ENCODE data around the gene B3GNT4. TPM values are rescaled to one million over a fixed set of nuclear protein-coding genes. Genes with fewer than 3 reads are reported as not detected.
A peak's percentile ranks its signal among the peaks of the same experiment; 100 is the strongest.

B3GNT4 gene
- total and polyA plus RNA-seq, 2 donors (not counting 3 experiments of a cell fraction or from before 2014, with no cell fraction given): 0.11 to 0.31 TPM

GRCh38 chr12:122158700-122159285, 44.7 kb upstream of the B3GNT4 start:
- H3K4me3 ChIP-seq (replicated peaks in 1 of 3; ENCODE audit: insufficient read depth in 1 of 3, low read depth in 1 of 3, low read length in 3 of 3): no peak overlapping the region
- TF ChIP-seq, protein P1, sequence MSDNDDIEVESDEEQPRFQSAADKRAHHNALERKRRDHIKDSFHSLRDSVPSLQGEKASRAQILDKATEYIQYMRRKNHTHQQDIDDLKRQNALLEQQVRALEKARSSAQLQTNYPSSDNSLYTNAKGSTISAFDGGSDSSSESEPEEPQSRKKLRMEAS (IDR thresholded peaks at IDR 0.05; ENCODE audit: insufficient read depth, insufficient read length): no peak
- H3K36me3 ChIP-seq (ENCODE audit: control insufficient read depth in 2 of 2, extremely low read depth in 1 of 2, insufficient read depth in 2 of 2, low read length in 2 of 2): no peaks in the 10 kb centered on the region
- no peaks in the 10 kb centered on the region for H3K79me2 ChIP-seq (ENCODE audit: control insufficient read depth, insufficient read depth, low read length)
- H3K27ac ChIP-seq (ENCODE audit: insufficient read depth, low read depth, low read length): no peak overlapping the region
- intact Hi-C loops (cut with micrococcal nuclease): no loop called here
- no TSS peak for BruUV-seq (replicated peaks)
- FAIRE-seq (no peak), DNase-seq (ENCODE audit: low read depth, low spot score) (no peak)
- H3K4me1 ChIP-seq (ENCODE audit: control insufficient read depth, extremely low read depth, insufficient read depth, low read length): no peaks in the 10 kb centered on the region
- CTCF ChIA-PET: interaction anchor here (1.5 to 4.0 kb wide), 2 partner anchors 28 to 33 kb away, joined by 5 to 18 read pairs; no protein-coding TSS in a partner anchor
- H3K27me3 ChIP-seq (ENCODE audit: control insufficient read depth in 2 of 2, insufficient read depth in 2 of 2, low read length in 2 of 2): no peaks in the 10 kb centered on the region
- no peaks in the 10 kb centered on the region for H3K9me3 ChIP-seq (replicated peaks; ENCODE audit: control insufficient read depth, insufficient read depth, low read length)
- H3K4me2 ChIP-seq (ENCODE audit: insufficient read depth, low read length): no peak overlapping the region
- no peak overlapping the region for H3K9ac ChIP-seq (replicated peaks; ENCODE audit: extremely low read depth, insufficient read depth, low read length)
- no peaks in the 10 kb centered on the region for H4K20me1 ChIP-seq (replicated peaks; ENCODE audit: control insufficient read depth, extremely low read depth, insufficient read depth, low read length)
- POLR2A ChIA-PET: no interaction called here
- no peak overlapping the region for H2AFZ ChIP-seq (ENCODE audit: low read depth, low read length)
- H3K9me1 ChIP-seq (replicated peaks; ENCODE audit: control insufficient read depth, extremely low read depth, insufficient read depth, low read length): no peaks in the 10 kb centered on the region
- dilution Hi-C loops (cut with MboI; ENCODE audit: extremely low pct_ligation_motif_present, low sequenced_read_pairs): no loop called here

DNA sequence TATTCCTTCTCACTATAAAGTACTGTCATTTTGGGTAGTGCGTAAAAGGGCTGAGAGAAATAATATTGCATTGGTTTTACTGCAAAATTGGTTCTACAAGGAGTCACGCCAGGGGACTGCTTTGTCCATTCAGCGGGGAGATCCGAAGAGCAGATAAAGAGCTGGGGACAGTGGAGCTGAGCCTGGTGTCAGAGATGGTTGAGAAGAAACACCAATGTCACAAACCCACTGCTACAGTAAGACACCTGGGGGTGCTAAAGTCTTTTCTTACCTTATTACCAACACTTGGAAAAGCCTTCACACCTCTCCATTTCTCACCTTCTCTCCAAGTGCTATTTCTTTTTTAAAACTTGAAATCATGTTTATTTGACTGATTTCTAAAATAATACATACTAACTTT, 43.6 kb upstream of the B3GNT4 start:
- Histone ChIP-seq H3K4me1 (ENCODE audit: control insufficient read depth, extremely low read depth, insufficient read depth, low read length) (no peaks in the 10 kb centered on the region), H3K9me1 (replicated peaks; ENCODE audit: control insufficient read depth, extremely low read depth, insufficient read depth, low read length) (no peaks in the 10 kb centered on the region), H2AFZ (ENCODE audit: low read depth, low read length) (no peak overlapping the region), H4K20me1 (replicated peaks; ENCODE audit: control insufficient read depth, extremely low read depth, insufficient read depth, low read length) (no peaks in the 10 kb centered on the region), H3K36me3 (ENCODE audit: control insufficient read depth in 2 of 2, extremely low read depth in 1 of 2, insufficient read depth in 2 of 2, low read length in 2 of 2) (no peaks in the 10 kb centered on the region), H3K4me3 (replicated peaks in 1 of 3; ENCODE audit: insufficient read depth in 1 of 3, low read depth in 1 of 3, low read length in 3 of 3) (no peak overlapping the region), H3K27me3 (ENCODE audit: control insufficient read depth in 2 of 2, insufficient read depth in 2 of 2, low read length in 2 of 2) (no peaks in the 10 kb centered on the region), H3K79me2 (ENCODE audit: control insufficient read depth, insufficient read depth, low read length) (no peaks in the 10 kb centered on the region), H3K9ac (replicated peaks; ENCODE audit: extremely low read depth, insufficient read depth, low read length) (no peak overlapping the region), H3K9me3 (replicated peaks; ENCODE audit: control insufficient read depth, insufficient read depth, low read length) (no peaks in the 10 kb centered on the region), H3K4me2 (ENCODE audit: insufficient read depth, low read length) (no peak overlapping the region), H3K27ac (ENCODE audit: insufficient read depth, low read depth, low read length) (no peak overlapping the region)
- CTCF ChIA-PET: interaction anchor here (4.0 kb wide), 1 partner anchor 31 kb away, joined by 18 read pairs; no protein-coding TSS in a partner anchor
- FAIRE-seq: no peak
- DNase-seq (ENCODE audit: low read depth, low spot score): no peak
- TF ChIP-seq, protein P2, sequence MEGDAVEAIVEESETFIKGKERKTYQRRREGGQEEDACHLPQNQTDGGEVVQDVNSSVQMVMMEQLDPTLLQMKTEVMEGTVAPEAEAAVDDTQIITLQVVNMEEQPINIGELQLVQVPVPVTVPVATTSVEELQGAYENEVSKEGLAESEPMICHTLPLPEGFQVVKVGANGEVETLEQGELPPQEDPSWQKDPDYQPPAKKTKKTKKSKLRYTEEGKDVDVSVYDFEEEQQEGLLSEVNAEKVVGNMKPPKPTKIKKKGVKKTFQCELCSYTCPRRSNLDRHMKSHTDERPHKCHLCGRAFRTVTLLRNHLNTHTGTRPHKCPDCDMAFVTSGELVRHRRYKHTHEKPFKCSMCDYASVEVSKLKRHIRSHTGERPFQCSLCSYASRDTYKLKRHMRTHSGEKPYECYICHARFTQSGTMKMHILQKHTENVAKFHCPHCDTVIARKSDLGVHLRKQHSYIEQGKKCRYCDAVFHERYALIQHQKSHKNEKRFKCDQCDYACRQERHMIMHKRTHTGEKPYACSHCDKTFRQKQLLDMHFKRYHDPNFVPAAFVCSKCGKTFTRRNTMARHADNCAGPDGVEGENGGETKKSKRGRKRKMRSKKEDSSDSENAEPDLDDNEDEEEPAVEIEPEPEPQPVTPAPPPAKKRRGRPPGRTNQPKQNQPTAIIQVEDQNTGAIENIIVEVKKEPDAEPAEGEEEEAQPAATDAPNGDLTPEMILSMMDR (IDR thresholded peaks at IDR 0.05; ENCODE audit: extremely low read depth in 1 of 2, insufficient read depth in 1 of 2, low read depth in 1 of 2, low read length in 2 of 2): peak in 1 of 2 donors; percentile 5
- TF ChIP-seq GATA2 (IDR thresholded peaks at IDR 0.05; ENCODE audit: insufficient read depth, insufficient read length, low read depth, low read length) (no peak), JUN (IDR thresholded peaks at IDR 0.05; ENCODE audit: borderline replicate concordance, insufficient read depth, insufficient read length, low read depth) (no peak), MYC (IDR thresholded peaks at IDR 0.05; ENCODE audit: low read depth, low read length) (no peak)
- TF ChIP-seq, protein P1 (IDR thresholded peaks at IDR 0.05; ENCODE audit: insufficient read depth, insufficient read length): no peak
- intact Hi-C loops (cut with micrococcal nuclease) (loop anchor here (1.0 kb wide), 1 partner anchor 31 kb away; no protein-coding TSS in a partner anchor), dilution Hi-C loops (cut with MboI; ENCODE audit: extremely low pct_ligation_motif_present, low sequenced_read_pairs) (no loop called here)
- BruUV-seq (replicated peaks): no TSS peak
- POLR2A ChIA-PET: no interaction called here
